ENCODE data around the gene DHX32.
"Not testable (repeated sequence)": the region's sequence is repeated elsewhere in the genome, so short reads cannot be mapped to it uniquely, and the experiment has no call there.

Gene DHX32

DNA sequence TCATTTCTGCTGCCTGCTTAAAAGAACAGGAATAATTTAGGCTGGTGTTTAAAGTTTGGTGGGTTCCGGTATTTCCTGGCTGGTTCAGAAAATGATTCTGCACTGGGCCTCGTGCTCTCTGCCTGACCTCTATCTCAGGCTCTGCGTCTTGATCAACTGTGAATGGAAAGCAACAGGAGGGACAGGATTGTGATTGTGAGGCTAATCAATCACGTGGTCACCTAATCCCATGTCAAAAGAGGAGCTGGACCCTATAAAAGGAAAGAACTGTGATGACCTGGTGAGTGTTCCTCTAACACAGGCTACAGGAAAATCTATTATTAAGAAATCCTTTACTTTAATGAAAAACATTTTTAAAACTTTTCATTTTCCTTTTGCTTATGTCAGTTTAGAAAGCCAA is at the start of gene DHX32:
DHX32 (minus strand) TSS at position 101 of the 400 bp plus-strand sequence. CDS start 468 bp downstream, outside the sequence.
- H3K27ac ChIP-seq, result no peak within 1 kb of the TSS
- H3K27me3 ChIP-seq, result no peaks in the 10 kb centered on the region
- H3K36me3 ChIP-seq, result peaks cover 2 to 10% (median 4%) of the 10 kb centered on the region in 3 donors
- intact Hi-C loops (cut with DNase I; ENCODE audit: low total_unique reads), result no loop called here
- DNase-seq, result no peak
- H3K4me1 ChIP-seq, result no peaks in the 10 kb centered on the region
- TF ChIP-seq CTCF (IDR thresholded peaks at IDR 0.05), result no peak
- H3K4me3 ChIP-seq, result no peak within 1 kb of the TSS
- no peaks in the 10 kb centered on the region for H3K9me3 ChIP-seq

DNA sequence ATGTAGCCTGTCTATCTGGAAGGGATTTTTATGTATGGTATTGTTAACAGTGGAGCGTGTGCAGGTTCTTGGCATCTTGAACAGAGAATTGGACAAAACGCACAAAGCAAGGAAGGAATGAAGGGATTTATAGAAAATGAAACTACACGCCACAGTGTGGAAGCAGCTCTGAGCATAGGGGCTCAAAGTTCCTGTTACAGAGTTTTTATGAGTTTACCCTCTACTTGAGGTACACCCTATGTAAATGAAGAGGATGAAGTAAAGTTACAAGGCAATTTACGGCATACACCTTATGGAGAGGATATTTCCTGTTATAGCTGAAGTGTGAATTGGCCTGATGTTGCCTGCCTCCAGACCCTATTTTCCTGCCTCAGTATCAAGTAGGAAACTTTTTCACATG is 48.5 kb upstream of the DHX32 start:
- TF ChIP-seq CTCF (IDR thresholded peaks at IDR 0.05), result no peak
- Histone ChIP-seq H3K4me1 (no peaks in the 10 kb centered on the region), H3K27ac (no peak overlapping the region), H3K4me3 (no peak overlapping the region), H3K36me3 (no peaks in the 10 kb centered on the region), H3K9me3 (no peaks in the 10 kb centered on the region), H3K27me3 (no peaks in the 10 kb centered on the region)
- no peak for DNase-seq
- intact Hi-C loops (cut with DNase I; ENCODE audit: low total_unique reads), result no loop called here

DNA sequence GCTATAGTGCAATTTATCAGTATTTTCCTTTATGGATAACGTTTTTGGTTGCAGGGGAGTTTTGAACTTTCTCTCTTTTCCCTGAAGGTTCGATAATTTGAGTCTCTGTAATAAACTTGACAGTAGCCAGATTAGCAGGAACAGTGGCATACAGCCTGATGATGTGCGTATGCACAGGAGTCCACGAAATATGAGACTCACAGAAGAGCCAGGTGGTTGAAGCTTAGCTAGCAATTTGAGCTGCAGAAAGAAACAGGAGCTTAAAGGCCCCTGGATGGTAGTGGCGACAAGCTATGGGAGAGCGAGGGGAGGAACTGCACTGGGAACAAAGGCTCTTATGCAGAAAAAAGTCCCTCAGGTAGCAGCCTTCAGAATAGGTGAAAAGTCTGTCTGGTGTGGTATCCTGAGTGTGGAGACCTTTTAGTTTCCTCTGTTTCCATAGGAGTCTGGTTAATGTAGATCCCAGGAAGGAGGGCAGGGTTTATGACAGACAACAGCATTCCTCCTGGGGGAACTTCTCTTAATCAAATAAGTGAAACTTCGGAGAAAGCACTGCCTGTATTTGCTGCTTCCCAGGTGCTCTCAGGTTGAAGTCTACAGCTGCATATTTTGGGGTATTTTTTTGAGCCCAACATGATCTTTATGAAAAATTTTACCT is 48.0 kb upstream of the DHX32 start:
- Histone ChIP-seq H3K9me3 (no peaks in the 10 kb centered on the region), H3K4me3 (no peak overlapping the region), H3K27me3 (no peaks in the 10 kb centered on the region), H3K36me3 (no peaks in the 10 kb centered on the region), H3K4me1 (no peaks in the 10 kb centered on the region), H3K27ac (no peak overlapping the region)
- intact Hi-C loops (cut with DNase I; ENCODE audit: low total_unique reads), result no loop called here
- no peak for TF ChIP-seq CTCF (IDR thresholded peaks at IDR 0.05)
- no peak for DNase-seq

DNA sequence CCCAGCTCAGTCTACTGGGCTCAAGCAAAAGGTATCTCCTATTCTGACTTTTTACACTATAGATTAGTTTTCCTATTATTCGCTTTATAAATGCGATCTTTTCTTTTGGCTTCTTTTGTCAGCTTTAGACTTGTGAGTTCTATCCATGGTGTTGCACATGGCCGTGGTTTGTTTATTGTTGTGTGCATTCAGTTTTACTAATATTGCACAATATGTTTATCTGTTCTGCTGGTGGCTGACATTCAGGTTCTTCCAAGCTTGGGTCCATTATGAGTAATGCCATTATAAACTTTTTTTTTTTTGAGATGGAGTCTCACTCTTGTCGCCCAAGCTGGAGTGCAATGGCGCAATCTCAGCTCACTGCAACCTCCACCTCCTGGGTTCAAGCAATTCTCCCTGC is 46.2 kb upstream of the DHX32 start:
- intact Hi-C loops (cut with DNase I; ENCODE audit: low total_unique reads); DNase-seq; H3K27me3 ChIP-seq; H3K27ac ChIP-seq; H3K9me3 ChIP-seq; H3K4me1 ChIP-seq; H3K4me3 ChIP-seq; H3K36me3 ChIP-seq: not testable (repeated sequence)

DNA sequence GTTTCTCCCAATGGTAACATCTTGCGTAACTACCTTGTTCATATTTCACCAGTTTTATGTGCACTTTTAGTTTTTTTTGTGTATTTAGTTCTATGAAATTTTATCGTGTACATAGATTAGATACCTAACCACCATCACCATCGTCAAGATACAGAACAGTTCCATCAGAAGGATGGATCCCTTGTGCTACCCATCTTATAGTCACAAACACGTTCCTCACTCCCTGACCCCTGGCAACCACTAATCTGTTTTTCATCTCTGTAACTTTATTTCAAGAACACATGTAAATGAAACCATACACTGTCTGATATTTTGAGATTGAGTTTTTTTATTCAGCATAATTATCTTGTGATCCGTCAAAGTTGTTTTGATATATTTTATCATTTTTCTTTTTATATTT is 45.2 kb upstream of the DHX32 start:
- intact Hi-C loops (cut with DNase I; ENCODE audit: low total_unique reads), result no loop called here
- no peak overlapping the region for H3K4me3 ChIP-seq
- TF ChIP-seq CTCF (IDR thresholded peaks at IDR 0.05), result no peak

GRCh38 chr10:125925262-125925834 is 44.3 kb upstream of the DHX32 start:
- Histone ChIP-seq H3K36me3 (no peaks in the 10 kb centered on the region), H3K9me3 (no peaks in the 10 kb centered on the region), H3K4me1 (no peaks in the 10 kb centered on the region), H3K27ac (no peak overlapping the region), H3K27me3 (no peaks in the 10 kb centered on the region), H3K4me3 (no peak overlapping the region)
- no peak for TF ChIP-seq CTCF (IDR thresholded peaks at IDR 0.05)
- intact Hi-C loops (cut with DNase I; ENCODE audit: low total_unique reads), result no loop called here
- DNase-seq, result no peak

More for the DNA sequence above, 45.2 kb upstream of the DHX32 start:
- no peaks in the 10 kb centered on the region for H3K9me3 ChIP-seq
- H3K36me3 ChIP-seq, result no peaks in the 10 kb centered on the region
- H3K27ac ChIP-seq, result no peak overlapping the region
- no peaks in the 10 kb centered on the region for H3K4me1 ChIP-seq
- H3K27me3 ChIP-seq, result no peaks in the 10 kb centered on the region
- no peak for DNase-seq

DNA sequence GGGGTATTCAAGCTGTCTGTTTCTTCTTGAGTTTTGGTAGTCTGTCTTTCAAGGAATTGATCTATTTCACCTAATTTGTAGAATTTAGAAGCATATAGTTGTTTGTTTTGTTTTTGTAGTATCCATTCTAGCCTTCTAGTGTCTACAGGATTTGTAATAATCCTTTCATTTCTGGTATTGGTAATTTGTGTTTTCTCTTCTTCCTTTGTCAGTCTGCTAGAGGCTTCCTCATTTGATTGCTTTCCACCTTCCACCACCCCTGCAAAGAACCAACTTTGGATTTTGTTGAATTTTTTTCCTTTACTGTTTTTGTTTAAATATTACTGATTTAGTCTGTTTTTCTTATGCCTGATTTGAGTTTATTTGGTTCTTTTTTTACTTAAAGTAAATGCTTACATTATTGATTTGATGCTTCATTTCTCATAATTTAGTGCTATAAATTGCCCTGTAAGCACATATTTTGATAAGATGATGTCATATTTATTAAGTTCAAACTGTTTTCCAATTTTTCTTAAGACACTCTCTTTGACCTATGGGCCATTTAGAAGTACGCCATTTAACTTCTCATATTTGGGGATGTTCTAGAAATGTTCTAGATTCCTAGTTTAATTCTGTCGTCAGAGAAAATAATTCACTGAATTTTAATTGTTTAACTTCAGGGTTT is 40.7 kb upstream of the DHX32 start:
- H3K9me3 ChIP-seq; H3K4me3 ChIP-seq; H3K36me3 ChIP-seq; DNase-seq; intact Hi-C loops (cut with DNase I; ENCODE audit: low total_unique reads); H3K27me3 ChIP-seq; H3K27ac ChIP-seq; H3K4me1 ChIP-seq: not testable (repeated sequence)

GRCh38 chr10:125917704-125918361 is 36.7 kb upstream of the DHX32 start:
- H3K36me3 ChIP-seq; DNase-seq; H3K4me1 ChIP-seq; H3K9me3 ChIP-seq; H3K4me3 ChIP-seq; H3K27ac ChIP-seq; H3K27me3 ChIP-seq; intact Hi-C loops (cut with DNase I; ENCODE audit: low total_unique reads): not testable (repeated sequence)
